ENCODE results near the gene ATP2B3.

DNA sequence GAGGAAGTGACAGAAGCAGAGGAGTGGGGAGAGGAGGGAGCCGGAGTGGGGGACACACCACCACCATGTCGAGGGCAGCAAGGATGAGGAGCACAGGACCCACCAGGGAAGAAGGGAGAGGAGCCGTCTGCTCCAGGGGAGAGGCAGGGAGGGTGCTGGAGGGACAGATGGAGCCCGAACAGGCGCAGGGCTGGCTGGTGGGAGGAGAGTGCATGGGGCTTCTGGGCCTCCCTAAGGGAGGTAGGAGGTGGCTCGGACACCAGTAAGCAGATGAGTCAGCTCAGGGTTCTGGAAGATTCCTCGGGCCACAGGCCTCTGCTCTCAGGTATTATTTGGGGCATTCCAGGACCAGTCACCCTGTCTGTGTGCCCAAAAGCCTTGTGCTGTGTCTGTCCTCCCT, 29.8 kb downstream of the ATP2B3 start:
- TF ChIP-seq, protein P1, sequence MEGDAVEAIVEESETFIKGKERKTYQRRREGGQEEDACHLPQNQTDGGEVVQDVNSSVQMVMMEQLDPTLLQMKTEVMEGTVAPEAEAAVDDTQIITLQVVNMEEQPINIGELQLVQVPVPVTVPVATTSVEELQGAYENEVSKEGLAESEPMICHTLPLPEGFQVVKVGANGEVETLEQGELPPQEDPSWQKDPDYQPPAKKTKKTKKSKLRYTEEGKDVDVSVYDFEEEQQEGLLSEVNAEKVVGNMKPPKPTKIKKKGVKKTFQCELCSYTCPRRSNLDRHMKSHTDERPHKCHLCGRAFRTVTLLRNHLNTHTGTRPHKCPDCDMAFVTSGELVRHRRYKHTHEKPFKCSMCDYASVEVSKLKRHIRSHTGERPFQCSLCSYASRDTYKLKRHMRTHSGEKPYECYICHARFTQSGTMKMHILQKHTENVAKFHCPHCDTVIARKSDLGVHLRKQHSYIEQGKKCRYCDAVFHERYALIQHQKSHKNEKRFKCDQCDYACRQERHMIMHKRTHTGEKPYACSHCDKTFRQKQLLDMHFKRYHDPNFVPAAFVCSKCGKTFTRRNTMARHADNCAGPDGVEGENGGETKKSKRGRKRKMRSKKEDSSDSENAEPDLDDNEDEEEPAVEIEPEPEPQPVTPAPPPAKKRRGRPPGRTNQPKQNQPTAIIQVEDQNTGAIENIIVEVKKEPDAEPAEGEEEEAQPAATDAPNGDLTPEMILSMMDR (IDR thresholded peaks at IDR 0.05), result no peak
- TF ChIP-seq POLR2A (IDR thresholded peaks at IDR 0.05), result no peak
